ENCODE measurements around the gene HMX1.
A peak's percentile ranks its signal among the peaks of the same experiment; 100 is the strongest.

HMX1 gene

DNA sequence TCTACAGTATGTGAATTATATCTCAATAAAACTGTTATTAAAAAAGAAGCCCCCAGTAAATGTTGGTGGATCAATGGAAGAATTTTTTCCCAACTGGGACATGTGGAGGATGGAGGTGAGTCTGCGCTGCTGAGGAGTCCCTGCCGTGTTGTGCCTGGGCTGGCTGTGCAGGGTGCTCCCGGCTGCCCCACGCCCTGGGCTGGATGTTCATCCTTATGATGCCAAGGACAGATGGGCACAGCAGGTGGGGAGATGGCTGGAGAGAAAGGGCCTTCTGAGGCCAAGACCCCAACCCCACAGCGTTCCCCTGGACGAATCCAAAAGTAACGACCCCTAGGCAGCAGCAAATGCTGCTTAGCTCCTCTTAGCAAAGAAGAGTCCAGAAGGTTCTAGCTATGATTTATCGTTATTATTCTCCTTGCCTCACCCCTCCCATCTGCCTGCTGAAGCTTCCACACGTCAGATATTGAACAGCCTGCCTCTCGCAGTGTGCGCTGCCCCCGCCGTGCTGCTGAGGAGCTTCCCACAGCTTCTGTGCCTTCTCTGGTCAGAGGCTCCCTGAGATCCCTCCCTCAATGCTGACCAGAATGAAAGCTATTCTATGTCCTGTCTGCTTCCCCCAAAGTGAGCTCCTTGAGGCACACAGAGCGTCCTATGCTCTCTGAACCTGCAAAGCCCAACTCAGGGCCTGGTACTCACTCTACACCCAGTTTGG, 26.5 kb downstream of the HMX1 start:
- DNase-seq: peak; percentile 13
- H3K4me1 Mint-ChIP-seq: no peaks in the 10 kb centered on the region
- H3K9me3 Mint-ChIP-seq: peaks cover 1% of the 10 kb centered on the region
- CTCF ChIA-PET: no interaction called here
- H3K4me3 Mint-ChIP-seq: no peak overlapping the region
- no peak overlapping the region for H3K27ac Mint-ChIP-seq
- H3K36me3 Mint-ChIP-seq: no peaks in the 10 kb centered on the region
- H3K27me3 Mint-ChIP-seq: peaks cover 10% of the 10 kb centered on the region

DNA sequence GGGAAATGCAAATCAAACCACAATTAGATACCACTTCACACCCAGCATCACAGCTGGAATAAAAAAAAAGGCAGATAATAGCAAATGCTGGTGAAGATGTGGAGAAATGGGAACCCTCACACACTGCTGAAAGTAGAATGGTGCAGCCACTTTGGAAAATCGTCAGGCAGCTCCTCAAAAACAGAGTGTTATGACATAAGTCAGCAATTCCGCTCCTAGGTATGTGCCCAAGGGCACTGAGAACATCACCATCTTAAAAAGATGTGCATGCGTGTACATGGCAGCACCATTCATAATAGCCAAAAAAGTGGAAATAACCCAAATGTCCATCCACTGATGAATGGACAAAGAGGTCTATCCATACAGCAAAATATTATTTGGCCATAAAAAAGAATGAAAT, 28.0 kb downstream of the HMX1 start:
- Mint-ChIP-seq H3K4me3 (no peak overlapping the region), H3K27me3 (peaks cover 3% of the 10 kb centered on the region), H3K36me3 (no peaks in the 10 kb centered on the region), H3K27ac (no peak overlapping the region), H3K9me3 (peaks cover 1% of the 10 kb centered on the region), H3K4me1 (no peaks in the 10 kb centered on the region)
- CTCF ChIA-PET: no interaction called here
- no peak for DNase-seq

DNA sequence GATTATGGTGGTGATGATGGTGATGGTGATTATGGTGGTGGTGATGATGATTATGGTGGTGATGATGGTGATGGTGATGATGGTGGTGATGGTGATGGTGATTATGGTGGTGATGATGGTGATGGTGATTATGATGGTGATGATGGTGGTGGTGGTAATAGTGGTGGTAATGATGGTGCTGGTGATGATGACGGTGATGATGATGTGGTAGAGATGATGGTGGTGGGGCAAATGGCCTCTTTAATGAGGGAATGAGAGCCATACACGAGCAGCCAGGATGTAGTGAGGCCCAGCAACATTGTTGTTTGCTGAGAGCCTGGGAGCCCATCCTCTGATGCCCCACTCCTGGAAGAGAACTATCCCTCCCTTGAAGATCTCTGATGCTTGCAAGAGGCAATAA, 29.0 kb downstream of the HMX1 start:
- H3K9me3 Mint-ChIP-seq: peaks cover 1% of the 10 kb centered on the region
- H3K27ac Mint-ChIP-seq: no peak overlapping the region
- H3K4me3 Mint-ChIP-seq: no peak overlapping the region
- peaks cover 3% of the 10 kb centered on the region for H3K27me3 Mint-ChIP-seq
- DNase-seq: no peak
- CTCF ChIA-PET: no interaction called here
- no peaks in the 10 kb centered on the region for H3K4me1 Mint-ChIP-seq
- no peaks in the 10 kb centered on the region for H3K36me3 Mint-ChIP-seq

DNA sequence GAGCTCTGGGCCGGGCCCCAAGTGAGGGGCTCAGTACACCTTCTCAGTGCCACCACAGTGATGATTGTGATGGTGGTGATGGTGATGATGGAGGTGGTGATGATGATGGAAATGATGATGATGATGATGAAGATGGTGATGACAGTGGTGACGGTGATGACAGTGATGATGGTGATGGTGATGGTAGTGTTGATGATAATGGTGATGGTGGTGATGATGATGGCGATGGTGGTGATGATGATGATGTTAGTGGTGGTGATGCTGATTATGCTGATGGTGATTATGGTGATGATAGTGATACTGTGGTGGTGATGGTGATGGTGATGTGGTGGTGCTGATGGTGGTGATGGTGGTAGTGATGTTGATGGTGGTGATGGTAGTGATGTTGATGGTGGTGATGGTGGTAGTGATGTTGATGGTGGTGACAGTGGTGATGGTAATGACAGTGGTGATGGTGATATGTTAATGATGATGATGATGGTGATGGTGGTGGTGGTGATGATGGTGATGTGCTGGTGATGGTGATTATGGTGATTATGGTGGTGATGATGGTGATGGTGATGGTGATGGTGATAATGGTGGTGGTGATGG, 29.9 kb downstream of the HMX1 start:
- no peak for DNase-seq
- no peaks in the 10 kb centered on the region for H3K4me1 Mint-ChIP-seq
- CTCF ChIA-PET: no interaction called here
- no peak overlapping the region for H3K4me3 Mint-ChIP-seq
- H3K27me3 Mint-ChIP-seq: no peaks in the 10 kb centered on the region
- peaks cover 1% of the 10 kb centered on the region for H3K9me3 Mint-ChIP-seq
- H3K27ac Mint-ChIP-seq: no peak overlapping the region
- no peaks in the 10 kb centered on the region for H3K36me3 Mint-ChIP-seq

DNA sequence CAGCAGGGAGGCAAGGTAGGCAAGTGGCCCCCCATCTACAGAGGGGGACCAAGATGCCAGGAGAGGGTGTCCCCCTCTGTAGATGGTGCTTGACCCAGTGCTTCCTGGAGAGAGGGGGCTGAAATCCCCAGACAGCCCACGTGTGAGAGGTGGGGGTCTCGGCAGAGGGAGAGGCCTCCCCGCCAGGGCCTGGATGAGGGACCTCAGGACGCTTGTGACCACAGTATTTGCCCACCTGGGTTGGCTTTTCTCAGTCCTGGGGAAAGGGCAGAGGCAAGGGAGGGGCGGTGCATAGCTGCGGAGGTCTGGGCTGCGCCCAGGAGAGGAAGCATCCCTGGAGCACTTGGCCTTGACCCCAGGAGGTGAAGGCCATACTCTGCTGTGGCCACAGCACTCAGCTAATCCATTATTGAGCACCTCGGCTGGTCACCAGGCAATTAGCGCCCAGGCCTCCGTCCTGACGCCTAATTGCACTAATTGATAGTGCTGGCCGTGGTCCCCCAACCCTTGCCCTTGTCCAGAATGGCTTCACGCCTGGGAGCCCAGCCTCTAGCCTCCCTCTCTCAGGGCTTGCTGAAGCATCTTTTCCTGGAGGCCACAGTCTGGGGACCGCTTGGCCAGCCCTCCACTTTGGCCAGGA, 30.7 kb downstream of the HMX1 start:
- Mint-ChIP-seq H3K27ac (no peak overlapping the region), H3K36me3 (no peaks in the 10 kb centered on the region), H3K27me3 (no peaks in the 10 kb centered on the region), H3K4me3 (no peak overlapping the region), H3K4me1 (no peaks in the 10 kb centered on the region), H3K9me3 (peaks cover 1% of the 10 kb centered on the region)
- CTCF ChIA-PET: no interaction called here
- no peak for DNase-seq

DNA sequence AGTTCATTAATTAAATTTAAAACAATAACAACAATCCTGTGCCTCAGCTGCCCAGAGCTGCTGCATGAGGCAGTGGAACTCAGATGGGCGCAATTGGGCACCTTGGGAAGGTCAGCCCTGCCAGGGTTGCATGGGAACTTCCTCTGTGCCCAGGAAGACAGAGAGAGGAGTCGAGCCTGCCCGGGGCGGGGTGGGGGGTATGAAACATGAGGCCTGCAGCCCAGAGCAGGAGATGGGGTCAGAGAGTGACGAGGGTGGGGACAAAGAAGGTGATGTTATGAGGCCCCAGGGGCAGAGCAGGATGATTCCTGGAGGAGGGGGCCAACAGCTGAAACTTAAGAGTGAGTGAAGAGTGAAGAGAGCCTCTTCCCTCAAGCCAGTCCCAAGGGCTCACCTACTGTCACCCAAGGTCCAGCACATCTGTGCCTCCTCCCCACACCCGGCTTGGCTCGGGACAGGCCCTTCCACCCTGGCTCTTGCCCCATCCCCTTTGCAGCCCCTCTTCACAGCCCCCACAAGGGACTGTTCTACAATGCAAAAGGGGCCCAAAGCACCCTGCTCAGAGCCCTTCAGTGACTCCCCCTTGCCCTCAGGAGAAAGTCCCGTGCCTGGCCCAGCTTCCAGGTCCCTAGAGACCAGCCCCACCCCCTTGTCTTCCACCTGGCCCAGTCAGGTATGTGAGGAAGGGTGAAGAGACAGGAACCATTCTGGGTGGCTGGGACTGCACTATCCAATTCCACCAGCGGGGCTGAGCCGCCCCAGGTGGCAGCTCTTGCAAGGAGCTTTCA, 31.4 kb downstream of the HMX1 start:
- DNase-seq: peak; percentile 11
- H3K4me3 Mint-ChIP-seq: no peak overlapping the region
- H3K36me3 Mint-ChIP-seq: no peaks in the 10 kb centered on the region
- H3K9me3 Mint-ChIP-seq: peaks cover 1% of the 10 kb centered on the region
- CTCF ChIA-PET: no interaction called here
- no peak overlapping the region for H3K27ac Mint-ChIP-seq
- no peaks in the 10 kb centered on the region for H3K4me1 Mint-ChIP-seq
- H3K27me3 Mint-ChIP-seq: no peaks in the 10 kb centered on the region

DNA sequence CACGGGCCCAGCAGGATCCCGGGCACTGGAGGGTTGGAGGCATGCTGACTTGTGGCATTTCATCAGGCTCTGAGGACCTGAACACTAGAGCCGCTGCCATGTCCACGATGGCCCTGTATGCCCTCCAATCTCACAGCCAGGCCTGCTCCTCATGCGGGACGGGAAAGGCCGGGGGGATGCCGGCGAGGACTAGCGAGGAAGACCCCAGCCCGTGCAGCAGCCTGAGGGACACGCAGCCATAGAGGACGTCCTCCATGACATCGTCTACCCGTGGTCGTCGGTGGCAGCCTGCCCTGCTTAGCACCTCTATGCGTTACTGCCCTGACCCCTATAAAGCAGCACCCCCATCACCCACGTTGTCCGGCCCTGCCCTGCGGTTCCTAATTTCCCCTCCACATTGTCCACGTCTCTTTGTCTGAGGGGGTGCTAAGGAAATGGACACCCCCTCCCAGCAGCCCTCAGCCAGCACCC, 32.6 kb downstream of the HMX1 start:
- H3K4me1 Mint-ChIP-seq: no peaks in the 10 kb centered on the region
- no peaks in the 10 kb centered on the region for H3K36me3 Mint-ChIP-seq
- DNase-seq: peak; percentile 10
- no peak overlapping the region for H3K4me3 Mint-ChIP-seq
- H3K27me3 Mint-ChIP-seq: no peaks in the 10 kb centered on the region
- peaks cover 1% of the 10 kb centered on the region for H3K9me3 Mint-ChIP-seq
- CTCF ChIA-PET: no interaction called here
- no peak overlapping the region for H3K27ac Mint-ChIP-seq

DNA sequence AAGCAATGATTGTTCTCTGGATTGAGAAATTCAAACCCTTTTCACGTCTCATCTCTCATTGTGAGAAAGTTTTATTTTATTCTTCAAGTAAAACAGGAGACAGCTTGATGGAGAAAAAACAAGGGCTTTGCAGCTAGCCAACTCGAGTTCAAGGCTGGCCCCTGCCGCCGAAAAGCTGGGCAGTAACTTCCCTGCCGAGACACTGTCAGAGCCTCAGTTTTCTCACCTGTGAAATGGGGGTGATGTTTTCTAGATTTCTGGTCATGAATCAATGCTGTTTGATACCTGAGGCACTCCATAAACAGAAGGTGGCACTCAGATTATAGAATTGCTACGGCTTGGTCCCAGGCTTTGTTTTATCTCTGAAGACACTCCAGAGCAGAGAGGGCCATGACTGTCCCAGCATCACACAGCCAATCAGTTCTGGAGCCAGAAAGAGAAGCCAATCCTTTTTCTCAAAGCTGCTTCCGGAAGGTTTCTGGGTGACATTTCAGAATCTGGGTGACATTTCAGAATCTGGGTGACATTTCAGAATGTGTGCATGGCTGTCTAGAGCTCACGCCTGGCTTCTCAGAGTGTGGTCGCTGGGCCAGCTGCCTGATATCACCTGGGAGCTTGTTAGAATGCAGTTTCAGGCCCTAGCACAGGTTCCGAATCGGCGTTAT, 33.2 kb downstream of the HMX1 start:
- no peaks in the 10 kb centered on the region for H3K36me3 Mint-ChIP-seq
- DNase-seq: no peak
- H3K27ac Mint-ChIP-seq: no peak overlapping the region
- H3K9me3 Mint-ChIP-seq: no peaks in the 10 kb centered on the region
- CTCF ChIA-PET: no interaction called here
- no peaks in the 10 kb centered on the region for H3K27me3 Mint-ChIP-seq
- H3K4me1 Mint-ChIP-seq: no peaks in the 10 kb centered on the region
- no peak overlapping the region for H3K4me3 Mint-ChIP-seq

DNA sequence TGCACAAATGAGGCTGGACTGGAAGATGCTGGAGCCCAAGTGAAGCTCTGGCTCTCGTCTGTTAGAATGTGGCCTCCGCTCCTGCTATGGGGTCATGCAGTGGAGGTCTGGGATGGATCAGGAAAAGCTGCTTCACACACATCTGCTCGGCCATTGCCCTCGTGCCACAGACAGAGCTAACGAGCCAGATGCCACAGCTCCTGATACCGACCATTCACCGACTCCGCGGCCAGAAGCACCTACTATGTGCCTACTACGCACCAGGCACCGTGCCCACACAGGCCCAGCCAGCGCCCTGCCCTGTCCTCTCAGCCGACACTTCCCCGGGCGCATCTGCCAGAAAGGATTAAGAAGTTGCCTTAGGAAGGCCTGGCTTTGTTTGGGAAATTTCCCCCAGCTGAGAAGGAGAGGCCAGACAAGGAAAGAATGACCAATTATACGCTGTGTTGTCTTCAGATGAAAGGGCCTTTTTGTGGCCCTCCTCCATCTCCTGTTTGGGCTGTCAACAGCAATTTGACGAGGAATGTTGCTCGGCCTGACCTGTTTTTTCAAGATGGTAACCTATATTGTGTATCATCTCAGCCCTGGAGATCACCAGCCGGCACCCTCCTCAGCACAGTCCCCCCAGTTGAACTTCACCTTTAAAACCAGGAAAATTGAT, 34.3 kb downstream of the HMX1 start:
- Mint-ChIP-seq H3K9me3 (no peaks in the 10 kb centered on the region), H3K27ac (no peak overlapping the region), H3K27me3 (no peaks in the 10 kb centered on the region), H3K36me3 (no peaks in the 10 kb centered on the region), H3K4me3 (no peak overlapping the region), H3K4me1 (no peaks in the 10 kb centered on the region)
- DNase-seq: peak; percentile 8
- CTCF ChIA-PET: no interaction called here

DNA sequence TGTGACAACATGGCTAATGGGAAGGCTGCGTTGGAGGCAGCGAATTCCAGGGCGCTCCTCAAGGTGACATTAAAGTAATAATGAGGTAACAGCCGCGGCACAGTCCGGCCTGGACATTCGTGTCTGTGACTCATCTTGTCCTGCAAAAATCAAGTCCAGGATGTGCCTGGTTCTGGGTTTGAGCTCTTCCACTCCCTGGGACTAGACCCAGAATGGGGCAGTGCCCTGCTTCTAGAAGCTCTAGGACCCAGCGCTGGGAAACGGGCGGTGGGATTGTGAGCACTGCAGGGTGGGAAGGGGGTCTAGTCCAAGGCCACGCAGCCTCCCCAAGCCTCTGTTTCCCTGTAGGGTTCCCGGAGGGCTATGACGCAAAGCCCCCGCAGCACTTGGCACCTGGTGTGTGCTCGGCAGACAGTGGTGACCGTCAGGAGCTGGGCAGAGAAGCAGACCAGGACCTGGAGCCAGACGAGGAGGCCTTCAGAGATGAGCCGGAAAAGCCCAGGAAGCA, 34.9 kb downstream of the HMX1 start:
- CTCF ChIA-PET: no interaction called here
- Mint-ChIP-seq H3K4me1 (no peaks in the 10 kb centered on the region), H3K4me3 (no peak overlapping the region), H3K27ac (no peak overlapping the region), H3K9me3 (no peaks in the 10 kb centered on the region), H3K36me3 (no peaks in the 10 kb centered on the region), H3K27me3 (no peaks in the 10 kb centered on the region)
- DNase-seq: peak; percentile 7

DNA sequence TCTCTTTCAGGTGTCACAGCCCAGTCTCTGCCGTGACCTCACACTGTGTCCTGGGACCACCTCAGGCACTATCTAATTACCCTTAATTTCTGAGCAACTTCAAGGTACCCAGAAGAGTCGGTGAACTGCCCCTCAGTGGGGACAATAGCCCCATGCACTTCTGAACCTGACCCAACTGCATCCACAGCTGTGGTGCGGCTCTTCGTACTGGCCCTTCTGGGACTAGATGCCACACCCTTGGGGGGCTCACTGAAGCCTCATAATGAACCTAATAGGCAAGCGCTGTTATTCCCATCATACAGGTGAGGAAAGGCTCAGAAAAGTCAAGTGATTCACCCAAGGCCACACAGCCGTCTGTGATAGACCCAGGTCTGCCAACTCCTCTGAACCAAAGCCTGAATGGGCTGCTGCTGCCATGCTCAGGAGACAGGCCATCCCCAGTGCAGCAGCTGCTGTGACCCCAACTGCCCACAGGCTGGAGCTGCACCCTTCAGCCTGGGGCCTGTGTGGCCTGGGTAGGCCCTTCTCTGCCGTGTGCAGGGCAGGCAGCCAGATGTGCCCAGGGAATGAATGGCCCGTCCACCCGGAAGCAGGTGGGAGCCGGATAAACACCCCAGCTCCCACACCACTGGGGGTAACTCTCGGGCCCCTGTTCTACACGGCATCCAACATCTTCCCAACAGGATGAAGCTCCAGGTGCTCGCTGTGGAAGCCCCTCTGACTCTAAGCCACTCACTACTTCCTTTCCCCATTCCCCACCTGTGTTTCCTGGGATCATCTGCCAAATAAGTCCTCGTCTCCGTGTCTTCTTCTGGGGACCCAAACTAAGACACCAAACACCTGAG, 35.9 kb downstream of the HMX1 start:
- DNase-seq: peak; percentile 5
- Mint-ChIP-seq H3K27ac (no peak overlapping the region), H3K4me1 (no peaks in the 10 kb centered on the region), H3K27me3 (no peaks in the 10 kb centered on the region), H3K9me3 (no peaks in the 10 kb centered on the region), H3K36me3 (no peaks in the 10 kb centered on the region), H3K4me3 (no peak overlapping the region)
- CTCF ChIA-PET: no interaction called here

DNA sequence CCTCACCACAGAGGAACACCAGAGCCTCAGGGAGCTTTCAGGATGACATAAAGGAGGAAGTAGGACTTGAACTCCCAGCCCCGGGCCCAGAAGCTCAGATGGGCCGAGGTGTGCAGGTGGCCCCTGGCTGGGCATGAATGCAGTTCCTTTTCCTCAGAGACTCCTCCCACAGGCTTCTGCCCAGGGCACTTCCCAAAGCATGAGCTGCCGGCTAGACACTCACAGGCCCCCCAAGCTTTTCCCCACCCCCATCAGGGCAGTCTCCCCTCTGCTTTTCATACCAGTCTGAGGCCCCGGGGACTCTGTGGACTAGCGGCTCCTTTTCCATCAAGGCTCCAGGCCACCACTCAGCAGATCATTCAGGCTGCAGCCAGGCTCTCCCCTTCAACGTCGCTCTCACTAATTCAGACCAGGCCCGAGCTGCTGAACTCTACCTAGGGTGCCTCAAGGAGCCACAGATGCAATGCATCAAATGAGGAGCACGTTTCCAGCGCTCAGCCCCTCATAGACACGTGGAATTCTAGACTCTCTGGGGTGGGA, 36.9 kb downstream of the HMX1 start:
- H3K27ac Mint-ChIP-seq: no peak overlapping the region
- no peaks in the 10 kb centered on the region for H3K27me3 Mint-ChIP-seq
- no peak for DNase-seq
- no peaks in the 10 kb centered on the region for H3K4me1 Mint-ChIP-seq
- CTCF ChIA-PET: no interaction called here
- no peaks in the 10 kb centered on the region for H3K9me3 Mint-ChIP-seq
- no peak overlapping the region for H3K4me3 Mint-ChIP-seq
- H3K36me3 Mint-ChIP-seq: no peaks in the 10 kb centered on the region
